ENCODE data around the gene PLSCR3. TPM values are rescaled to one million over a fixed set of nuclear protein-coding genes. Genes with fewer than 3 reads are reported as not detected.

The PLSCR3 gene
- total RNA-seq, 1 experiment from 2014 or later, result 42.7 TPM

DNA sequence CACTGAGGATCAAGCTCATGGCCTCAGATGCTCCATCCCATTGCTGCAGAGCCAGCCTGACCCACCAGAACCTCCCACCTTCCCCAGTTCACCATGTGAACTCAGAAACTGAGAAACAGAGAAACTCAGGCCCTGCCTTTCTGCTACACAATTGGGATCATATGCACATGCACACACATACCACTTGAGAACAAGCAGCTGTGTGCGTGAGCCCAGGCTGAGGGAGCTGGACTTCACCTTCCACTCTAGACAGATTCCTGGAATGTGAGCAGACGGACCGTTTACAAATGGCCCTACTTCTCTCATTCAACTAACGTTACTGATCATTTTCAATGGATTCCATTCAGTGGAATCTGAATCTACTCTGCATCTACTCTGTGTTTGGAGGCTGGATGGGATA lies 29.4 kb upstream of the PLSCR3 start:
- no peaks in the 10 kb centered on the region for H3K36me3 Mint-ChIP-seq
- POLR2A ChIA-PET, result interaction anchor here (0.8 to 1.1 kb wide), 3 partner anchors 10 to 71 kb away, joined by 3 to 4 read pairs (median 4); no protein-coding TSS in a partner anchor
- CTCF ChIA-PET, result interaction anchor here (1.3 to 3.3 kb wide), 4 partner anchors 12 to 67 kb away, joined by 3 to 8 read pairs (median 6); partner anchors contain the start of genes PLSCR3 and TMEM102
- H3K27me3 Mint-ChIP-seq (ENCODE audit: low read depth), result no peaks in the 10 kb centered on the region
- no peak for TF ChIP-seq ZNF317 (CRISPR knock-in tag; IDR thresholded peaks at IDR 0.05; ENCODE audit: borderline replicate concordance, low read depth)
- no peak for TF ChIP-seq ESRRA (CRISPR knock-in tag; IDR thresholded peaks at IDR 0.05; ENCODE audit: borderline replicate concordance)
- TF ChIP-seq FOXJ3 (CRISPR knock-in tag; IDR thresholded peaks at IDR 0.05; ENCODE audit: borderline replicate concordance), result no peak
- no peak for TF ChIP-seq ZNF671 (CRISPR knock-in tag; IDR thresholded peaks at IDR 0.05)
- TF ChIP-seq SOX15 (CRISPR knock-in tag; IDR thresholded peaks at IDR 0.05), result no peak
- TF ChIP-seq, protein P1, sequence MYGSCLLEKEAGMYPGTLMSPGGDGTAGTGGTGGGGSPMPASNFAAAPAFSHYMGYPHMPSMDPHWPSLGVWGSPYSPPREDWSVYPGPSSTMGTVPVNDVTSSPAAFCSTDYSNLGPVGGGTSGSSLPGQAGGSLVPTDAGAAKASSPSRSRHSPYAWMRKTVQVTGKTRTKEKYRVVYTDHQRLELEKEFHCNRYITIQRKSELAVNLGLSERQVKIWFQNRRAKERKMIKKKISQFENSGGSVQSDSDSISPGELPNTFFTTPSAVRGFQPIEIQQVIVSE (CRISPR knock-in tag; IDR thresholded peaks at IDR 0.05; ENCODE audit: borderline replicate concordance), result no peak
- TF ChIP-seq NFATC4 (CRISPR knock-in tag; IDR thresholded peaks at IDR 0.05), result no peak
- TF ChIP-seq, protein P2, sequence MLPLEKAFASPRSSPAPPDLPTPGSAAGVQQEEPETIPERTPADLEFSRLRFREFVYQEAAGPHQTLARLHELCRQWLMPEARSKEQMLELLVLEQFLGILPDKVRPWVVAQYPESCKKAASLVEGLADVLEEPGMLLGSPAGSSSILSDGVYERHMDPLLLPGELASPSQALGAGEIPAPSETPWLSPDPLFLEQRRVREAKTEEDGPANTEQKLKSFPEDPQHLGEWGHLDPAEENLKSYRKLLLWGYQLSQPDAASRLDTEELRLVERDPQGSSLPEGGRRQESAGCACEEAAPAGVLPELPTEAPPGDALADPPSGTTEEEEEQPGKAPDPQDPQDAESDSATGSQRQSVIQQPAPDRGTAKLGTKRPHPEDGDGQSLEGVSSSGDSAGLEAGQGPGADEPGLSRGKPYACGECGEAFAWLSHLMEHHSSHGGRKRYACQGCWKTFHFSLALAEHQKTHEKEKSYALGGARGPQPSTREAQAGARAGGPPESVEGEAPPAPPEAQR (CRISPR knock-in tag; IDR thresholded peaks at IDR 0.05), result no peak
- TF ChIP-seq ZNF232 (CRISPR knock-in tag; IDR thresholded peaks at IDR 0.05), result no peak
- TF ChIP-seq, protein P3, sequence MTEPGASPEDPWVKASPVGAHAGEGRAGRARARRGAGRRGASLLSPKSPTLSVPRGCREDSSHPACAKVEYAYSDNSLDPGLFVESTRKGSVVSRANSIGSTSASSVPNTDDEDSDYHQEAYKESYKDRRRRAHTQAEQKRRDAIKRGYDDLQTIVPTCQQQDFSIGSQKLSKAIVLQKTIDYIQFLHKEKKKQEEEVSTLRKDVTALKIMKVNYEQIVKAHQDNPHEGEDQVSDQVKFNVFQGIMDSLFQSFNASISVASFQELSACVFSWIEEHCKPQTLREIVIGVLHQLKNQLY (CRISPR knock-in tag; IDR thresholded peaks at IDR 0.05), result no peak
- TF ChIP-seq ZNF263 (CRISPR knock-in tag; IDR thresholded peaks at IDR 0.05; ENCODE audit: low read depth), result no peak
- no peak for TF ChIP-seq GABPB1 (CRISPR knock-in tag; IDR thresholded peaks at IDR 0.05)
- TF ChIP-seq MXD4 (CRISPR knock-in tag; IDR thresholded peaks at IDR 0.05; ENCODE audit: borderline replicate concordance), result no peak
- no peak for TF ChIP-seq FOXK1 (CRISPR knock-in tag; IDR thresholded peaks at IDR 0.05)
- DNase-seq (ENCODE audit: low spot score), result no peak
- H3K9me3 Mint-ChIP-seq, result no peaks in the 10 kb centered on the region
- H3K27ac Mint-ChIP-seq, result 0 out of 2 replicates have a peak overlapping the region, but pooled peaks have one; percentile 22
- ATAC-seq, result no peak
- no peak overlapping the region for H3K4me3 Mint-ChIP-seq
- H3K4me1 Mint-ChIP-seq, result peaks cover 10% of the 10 kb centered on the region

DNA sequence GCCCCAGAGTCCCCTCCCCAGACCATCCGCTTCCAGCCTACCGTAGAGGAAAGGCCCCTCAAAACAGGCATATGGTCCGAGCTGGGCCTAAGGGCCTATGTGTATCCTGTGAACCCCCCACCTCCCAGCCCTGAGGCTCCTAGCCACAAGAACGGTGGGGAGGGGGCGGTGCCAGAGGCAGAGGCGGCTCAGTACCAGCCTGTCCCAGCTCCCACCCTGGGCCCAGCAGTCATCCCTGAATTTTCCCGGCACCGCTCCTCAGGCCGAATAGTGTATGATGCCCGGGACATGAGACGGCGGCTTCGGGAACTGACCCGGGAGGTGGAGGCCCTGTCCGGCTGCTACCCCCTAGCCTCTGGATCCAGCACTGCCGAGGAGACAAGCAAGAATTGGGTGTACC lies 26.9 kb upstream of the PLSCR3 start:
- H3K27ac Mint-ChIP-seq, result no peak overlapping the region
- POLR2A ChIA-PET, result interaction anchor here (0.8 to 1.1 kb wide), 2 partner anchors 10 to 17 kb away, joined by 3 read pairs; no protein-coding TSS in a partner anchor
- no peak for DNase-seq (ENCODE audit: low spot score)
- TF ChIP-seq, protein P4, sequence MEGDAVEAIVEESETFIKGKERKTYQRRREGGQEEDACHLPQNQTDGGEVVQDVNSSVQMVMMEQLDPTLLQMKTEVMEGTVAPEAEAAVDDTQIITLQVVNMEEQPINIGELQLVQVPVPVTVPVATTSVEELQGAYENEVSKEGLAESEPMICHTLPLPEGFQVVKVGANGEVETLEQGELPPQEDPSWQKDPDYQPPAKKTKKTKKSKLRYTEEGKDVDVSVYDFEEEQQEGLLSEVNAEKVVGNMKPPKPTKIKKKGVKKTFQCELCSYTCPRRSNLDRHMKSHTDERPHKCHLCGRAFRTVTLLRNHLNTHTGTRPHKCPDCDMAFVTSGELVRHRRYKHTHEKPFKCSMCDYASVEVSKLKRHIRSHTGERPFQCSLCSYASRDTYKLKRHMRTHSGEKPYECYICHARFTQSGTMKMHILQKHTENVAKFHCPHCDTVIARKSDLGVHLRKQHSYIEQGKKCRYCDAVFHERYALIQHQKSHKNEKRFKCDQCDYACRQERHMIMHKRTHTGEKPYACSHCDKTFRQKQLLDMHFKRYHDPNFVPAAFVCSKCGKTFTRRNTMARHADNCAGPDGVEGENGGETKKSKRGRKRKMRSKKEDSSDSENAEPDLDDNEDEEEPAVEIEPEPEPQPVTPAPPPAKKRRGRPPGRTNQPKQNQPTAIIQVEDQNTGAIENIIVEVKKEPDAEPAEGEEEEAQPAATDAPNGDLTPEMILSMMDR (IDR thresholded peaks at IDR 0.05), result no peak
- TF ChIP-seq, protein P1 (CRISPR knock-in tag; IDR thresholded peaks at IDR 0.05; ENCODE audit: borderline replicate concordance), result no peak
- TF ChIP-seq, protein P5, sequence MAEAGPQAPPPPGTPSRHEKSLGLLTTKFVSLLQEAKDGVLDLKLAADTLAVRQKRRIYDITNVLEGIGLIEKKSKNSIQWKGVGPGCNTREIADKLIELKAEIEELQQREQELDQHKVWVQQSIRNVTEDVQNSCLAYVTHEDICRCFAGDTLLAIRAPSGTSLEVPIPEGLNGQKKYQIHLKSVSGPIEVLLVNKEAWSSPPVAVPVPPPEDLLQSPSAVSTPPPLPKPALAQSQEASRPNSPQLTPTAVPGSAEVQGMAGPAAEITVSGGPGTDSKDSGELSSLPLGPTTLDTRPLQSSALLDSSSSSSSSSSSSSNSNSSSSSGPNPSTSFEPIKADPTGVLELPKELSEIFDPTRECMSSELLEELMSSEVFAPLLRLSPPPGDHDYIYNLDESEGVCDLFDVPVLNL (CRISPR knock-in tag; IDR thresholded peaks at IDR 0.05; ENCODE audit: borderline replicate concordance, low read depth), result no peak
- TF ChIP-seq, protein P6, sequence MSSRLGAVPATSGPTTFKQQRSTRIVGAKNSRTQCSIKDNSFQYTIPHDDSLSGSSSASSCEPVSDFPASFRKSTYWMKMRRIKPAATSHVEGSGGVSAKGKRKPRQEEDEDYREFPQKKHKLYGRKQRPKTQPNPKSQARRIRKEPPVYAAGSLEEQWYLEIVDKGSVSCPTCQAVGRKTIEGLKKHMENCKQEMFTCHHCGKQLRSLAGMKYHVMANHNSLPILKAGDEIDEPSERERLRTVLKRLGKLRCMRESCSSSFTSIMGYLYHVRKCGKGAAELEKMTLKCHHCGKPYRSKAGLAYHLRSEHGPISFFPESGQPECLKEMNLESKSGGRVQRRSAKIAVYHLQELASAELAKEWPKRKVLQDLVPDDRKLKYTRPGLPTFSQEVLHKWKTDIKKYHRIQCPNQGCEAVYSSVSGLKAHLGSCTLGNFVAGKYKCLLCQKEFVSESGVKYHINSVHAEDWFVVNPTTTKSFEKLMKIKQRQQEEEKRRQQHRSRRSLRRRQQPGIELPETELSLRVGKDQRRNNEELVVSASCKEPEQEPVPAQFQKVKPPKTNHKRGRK (CRISPR knock-in tag; IDR thresholded peaks at IDR 0.05; ENCODE audit: borderline replicate concordance), result no peak
- TF ChIP-seq, protein P7, sequence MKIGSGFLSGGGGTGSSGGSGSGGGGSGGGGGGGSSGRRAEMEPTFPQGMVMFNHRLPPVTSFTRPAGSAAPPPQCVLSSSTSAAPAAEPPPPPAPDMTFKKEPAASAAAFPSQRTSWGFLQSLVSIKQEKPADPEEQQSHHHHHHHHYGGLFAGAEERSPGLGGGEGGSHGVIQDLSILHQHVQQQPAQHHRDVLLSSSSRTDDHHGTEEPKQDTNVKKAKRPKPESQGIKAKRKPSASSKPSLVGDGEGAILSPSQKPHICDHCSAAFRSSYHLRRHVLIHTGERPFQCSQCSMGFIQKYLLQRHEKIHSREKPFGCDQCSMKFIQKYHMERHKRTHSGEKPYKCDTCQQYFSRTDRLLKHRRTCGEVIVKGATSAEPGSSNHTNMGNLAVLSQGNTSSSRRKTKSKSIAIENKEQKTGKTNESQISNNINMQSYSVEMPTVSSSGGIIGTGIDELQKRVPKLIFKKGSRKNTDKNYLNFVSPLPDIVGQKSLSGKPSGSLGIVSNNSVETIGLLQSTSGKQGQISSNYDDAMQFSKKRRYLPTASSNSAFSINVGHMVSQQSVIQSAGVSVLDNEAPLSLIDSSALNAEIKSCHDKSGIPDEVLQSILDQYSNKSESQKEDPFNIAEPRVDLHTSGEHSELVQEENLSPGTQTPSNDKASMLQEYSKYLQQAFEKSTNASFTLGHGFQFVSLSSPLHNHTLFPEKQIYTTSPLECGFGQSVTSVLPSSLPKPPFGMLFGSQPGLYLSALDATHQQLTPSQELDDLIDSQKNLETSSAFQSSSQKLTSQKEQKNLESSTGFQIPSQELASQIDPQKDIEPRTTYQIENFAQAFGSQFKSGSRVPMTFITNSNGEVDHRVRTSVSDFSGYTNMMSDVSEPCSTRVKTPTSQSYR (CRISPR knock-in tag; IDR thresholded peaks at IDR 0.05), result no peak
- TF ChIP-seq EMX1 (CRISPR knock-in tag; IDR thresholded peaks at IDR 0.05), result no peak
- TF ChIP-seq, protein P8, sequence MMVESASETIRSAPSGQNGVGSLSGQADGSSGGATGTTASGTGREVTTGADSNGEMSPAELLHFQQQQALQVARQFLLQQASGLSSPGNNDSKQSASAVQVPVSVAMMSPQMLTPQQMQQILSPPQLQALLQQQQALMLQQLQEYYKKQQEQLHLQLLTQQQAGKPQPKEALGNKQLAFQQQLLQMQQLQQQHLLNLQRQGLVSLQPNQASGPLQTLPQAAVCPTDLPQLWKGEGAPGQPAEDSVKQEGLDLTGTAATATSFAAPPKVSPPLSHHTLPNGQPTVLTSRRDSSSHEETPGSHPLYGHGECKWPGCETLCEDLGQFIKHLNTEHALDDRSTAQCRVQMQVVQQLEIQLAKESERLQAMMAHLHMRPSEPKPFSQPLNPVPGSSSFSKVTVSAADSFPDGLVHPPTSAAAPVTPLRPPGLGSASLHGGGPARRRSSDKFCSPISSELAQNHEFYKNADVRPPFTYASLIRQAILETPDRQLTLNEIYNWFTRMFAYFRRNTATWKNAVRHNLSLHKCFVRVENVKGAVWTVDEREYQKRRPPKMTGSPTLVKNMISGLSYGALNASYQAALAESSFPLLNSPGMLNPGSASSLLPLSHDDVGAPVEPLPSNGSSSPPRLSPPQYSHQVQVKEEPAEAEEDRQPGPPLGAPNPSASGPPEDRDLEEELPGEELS (CRISPR knock-in tag; IDR thresholded peaks at IDR 0.05), result no peak
- no peak for TF ChIP-seq ZNF416 (CRISPR knock-in tag; IDR thresholded peaks at IDR 0.05)
- no peak for TF ChIP-seq GABPB1 (CRISPR knock-in tag; IDR thresholded peaks at IDR 0.05)
- no peak for TF ChIP-seq ZNF232 (CRISPR knock-in tag; IDR thresholded peaks at IDR 0.05)

More for the DNA sequence above, 26.9 kb upstream of the PLSCR3 start:
- no peaks in the 10 kb centered on the region for H3K27me3 Mint-ChIP-seq (ENCODE audit: low read depth)
- no peak overlapping the region for H3K4me3 Mint-ChIP-seq
- H3K4me1 Mint-ChIP-seq, result peaks cover 15% of the 10 kb centered on the region
- ATAC-seq, result no peak; the same call in 1 of the 2 replicates
- no peaks in the 10 kb centered on the region for H3K9me3 Mint-ChIP-seq
- H3K36me3 Mint-ChIP-seq, result 0 out of 2 replicates have a peak, but pooled peaks cover 7% of the 10 kb centered on the region
- CTCF ChIA-PET, result interaction anchor here (0.9 to 1.4 kb wide), 3 partner anchors 16 to 139 kb away, joined by 3 to 5 read pairs (median 4); no protein-coding TSS in a partner anchor

All from WTC11 (cell line).